CD4-positive, alpha-beta T cell (primary cell): ENCODE measurements around the gene RIC3. TPM values are rescaled to one million over a fixed set of nuclear protein-coding genes. Genes with fewer than 3 reads are reported as not detected.

Experiments used
- ATAC-seq: fragments of 200-7000 bp; cut with Tn5 transposase; one replicate; pipeline ENCODE4 v1.10.0; 2022; ENCODE audit warnings: mild to moderate bottlenecking; ENCODE audit not compliant: poor library complexity
- CTCF ChIA-PET: fragments of 350-600 bp; sonication (Branson Sonifier 250); formaldehyde crosslinking; loops from one replicate; lab custom pipeline; 2021; ENCODE audit warnings: antibody characterized with exemption, inconsistent platforms; lab: Charles Lee
- POLR2A ChIA-PET: fragments of 350-600 bp; sonication (Branson Sonifier 250); formaldehyde crosslinking; loops from one replicate; lab custom pipeline; 2021; ENCODE audit warnings: antibody characterized with exemption, inconsistent platforms; lab: Charles Lee
- DNase-seq, 14 experiments: peaks; one replicate each; pipeline ENCODE4 v3.0.0-alpha.2; 2013 to 2020; ENCODE audit warnings: mixed read lengths in 2 of 14
- H3K27ac ChIP-seq, 2 donors: one replicate each; pipeline versions ENCODE4 v1.5.1 to v1.7.0; 2013; ENCODE audit warnings: low read length in 2 of 2, low read depth in 1 of 2, mild to moderate bottlenecking in 1 of 2
- H3K27me3 ChIP-seq, 2 experiments: 1 replicate in 1 of 2; 2 replicates in 1 of 2; pipeline versions ENCODE4 v1.6.1 to v1.7.0; 2013; ENCODE audit warnings: low read length in 2 of 2, control low read depth in 1 of 2, mild to moderate bottlenecking in 1 of 2, moderate library complexity in 1 of 2; ENCODE audit not compliant: insufficient read depth in 2 of 2, control insufficient read depth in 1 of 2
- H3K36me3 ChIP-seq: one replicate; pipeline ENCODE4 v1.6.1; 2013; ENCODE audit warnings: low read length, control low read depth; ENCODE audit not compliant: insufficient read depth
- H3K4me1 ChIP-seq: one replicate; pipeline ENCODE4 v1.6.1; 2013; ENCODE audit warnings: low read length, control low read depth; ENCODE audit not compliant: insufficient read depth
- H3K4me3 ChIP-seq: one replicate; pipeline ENCODE4 v1.5.1; 2013; ENCODE audit warnings: mild to moderate bottlenecking, low read length, moderate library complexity
- H3K9me3 ChIP-seq, 2 experiments: 1 replicate in 1 of 2; 2 replicates in 1 of 2; pipeline versions ENCODE4 v1.6.1 to v1.7.0; 2013; ENCODE audit warnings: low read length in 2 of 2, mild to moderate bottlenecking in 2 of 2, control low read depth in 1 of 2, moderate library complexity in 1 of 2; ENCODE audit not compliant: control insufficient read depth in 1 of 2, insufficient read depth in 1 of 2
- H3K27ac Mint-ChIP-seq: one replicate; pipeline ENCODE4 v1.8.0; 2020; ENCODE audit warnings: mixed read lengths
- H3K27me3 Mint-ChIP-seq: one replicate; pipeline ENCODE4 v1.8.0; 2021; ENCODE audit warnings: mixed read lengths
- H3K36me3 Mint-ChIP-seq: one replicate; pipeline ENCODE4 v1.8.0; 2021; ENCODE audit warnings: low read depth, mixed read lengths
- H3K4me1 Mint-ChIP-seq: one replicate; pipeline ENCODE4 v1.8.0; 2021; ENCODE audit warnings: low read depth, mixed read lengths
- H3K4me3 Mint-ChIP-seq: one replicate; pipeline ENCODE4 v1.8.0; 2020; ENCODE audit warnings: mild to moderate bottlenecking, mixed read lengths
- H3K9me3 Mint-ChIP-seq: one replicate; pipeline ENCODE4 v1.8.0; 2020; ENCODE audit warnings: mixed read lengths
- intact Hi-C, 2 experiments: fragments of 100-400 bp; cut with DNase I in 1 of 2; cut with micrococcal nuclease in 1 of 2; formaldehyde crosslinking; loops; one replicate each; pipeline versions ENCODE4 v1.15.1 to v1.9.0; 2023 to 2025; cut with DNase I, micrococcal nuclease
- total RNA-seq, 174 experiments: library from RNA in 2 of 174; stranded (reverse) in 2 of 174; gene quantifications; one replicate each; pipeline ENCODE4 v1.2.3 and lab custom pipeline; 2021 to 2026
- TF ChIP-seq, protein P1 (sequence below): fragments of 200-600 bp; IDR thresholded peaks from one replicate; pipeline ENCODE4 v1.8.0; 2022; ENCODE audit warnings: antibody characterized with exemption, mild to moderate bottlenecking

RIC3 gene
- total RNA-seq, 2 experiments from 2014 or later, result 55.3 to 57.6 TPM

DNA sequence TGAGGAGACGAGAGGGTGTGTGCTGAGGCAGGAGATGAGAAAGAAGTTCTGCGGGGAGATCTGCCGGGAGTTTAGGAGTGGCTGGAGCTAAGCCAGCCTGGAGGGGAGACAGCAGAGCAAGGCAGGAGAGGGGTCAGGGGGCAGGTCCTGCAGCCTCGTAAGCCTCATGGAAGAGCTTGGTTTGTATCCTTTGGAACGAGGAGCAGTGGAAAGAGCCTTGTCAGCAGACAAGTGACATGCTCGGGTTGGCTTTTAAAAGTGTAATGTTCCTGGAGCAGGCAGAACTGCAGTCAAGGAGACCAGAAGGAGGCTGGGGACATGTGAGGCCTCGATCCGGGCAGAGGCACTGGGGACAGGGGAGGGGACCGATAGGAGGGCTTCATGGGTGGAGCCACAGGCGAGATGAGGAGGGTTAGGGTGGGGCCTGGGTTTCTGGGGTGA, 109.2 kb downstream of the RIC3 start:
- no peaks in the 10 kb centered on the region for H3K4me1 ChIP-seq
- H3K27ac ChIP-seq, result no peak overlapping the region
- ATAC-seq (no peak), DNase-seq (no peak)
- Mint-ChIP-seq H3K9me3 (no peaks in the 10 kb centered on the region), H3K4me1 (no peaks in the 10 kb centered on the region), H3K36me3 (no peaks in the 10 kb centered on the region), H3K27me3 (no peaks in the 10 kb centered on the region), H3K27ac (no peak overlapping the region), H3K4me3 (no peak overlapping the region)
- intact Hi-C loops, result no loop called here
- H3K4me3 ChIP-seq, result no peak overlapping the region
- TF ChIP-seq, protein P1, sequence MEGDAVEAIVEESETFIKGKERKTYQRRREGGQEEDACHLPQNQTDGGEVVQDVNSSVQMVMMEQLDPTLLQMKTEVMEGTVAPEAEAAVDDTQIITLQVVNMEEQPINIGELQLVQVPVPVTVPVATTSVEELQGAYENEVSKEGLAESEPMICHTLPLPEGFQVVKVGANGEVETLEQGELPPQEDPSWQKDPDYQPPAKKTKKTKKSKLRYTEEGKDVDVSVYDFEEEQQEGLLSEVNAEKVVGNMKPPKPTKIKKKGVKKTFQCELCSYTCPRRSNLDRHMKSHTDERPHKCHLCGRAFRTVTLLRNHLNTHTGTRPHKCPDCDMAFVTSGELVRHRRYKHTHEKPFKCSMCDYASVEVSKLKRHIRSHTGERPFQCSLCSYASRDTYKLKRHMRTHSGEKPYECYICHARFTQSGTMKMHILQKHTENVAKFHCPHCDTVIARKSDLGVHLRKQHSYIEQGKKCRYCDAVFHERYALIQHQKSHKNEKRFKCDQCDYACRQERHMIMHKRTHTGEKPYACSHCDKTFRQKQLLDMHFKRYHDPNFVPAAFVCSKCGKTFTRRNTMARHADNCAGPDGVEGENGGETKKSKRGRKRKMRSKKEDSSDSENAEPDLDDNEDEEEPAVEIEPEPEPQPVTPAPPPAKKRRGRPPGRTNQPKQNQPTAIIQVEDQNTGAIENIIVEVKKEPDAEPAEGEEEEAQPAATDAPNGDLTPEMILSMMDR, result no peak
- H3K9me3 ChIP-seq, result no peaks in the 10 kb centered on the region
- CTCF ChIA-PET, result no interaction called here
- POLR2A ChIA-PET, result no interaction called here
- no peaks in the 10 kb centered on the region for H3K27me3 ChIP-seq
- H3K36me3 ChIP-seq, result no peaks in the 10 kb centered on the region

DNA sequence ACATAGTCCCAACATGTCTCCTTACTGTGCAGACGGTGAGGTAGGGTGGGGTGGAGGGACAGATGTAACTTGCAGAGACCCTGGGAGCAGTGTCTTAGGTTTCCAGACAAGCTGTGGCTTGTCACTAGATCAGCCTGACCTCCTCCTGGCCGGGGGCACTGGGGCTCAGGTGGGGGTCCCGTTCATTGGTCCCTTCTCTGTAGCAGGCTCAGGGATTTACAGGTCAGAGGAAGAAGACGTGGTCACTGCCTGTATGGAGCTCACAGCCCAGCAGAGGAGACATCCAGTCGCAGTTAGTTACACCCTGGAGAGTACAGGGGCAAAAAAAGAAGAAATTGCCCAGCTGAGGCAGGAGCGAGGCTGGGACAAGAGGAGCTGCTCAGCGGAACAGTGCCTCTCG, 109.8 kb downstream of the RIC3 start:
- no peak for DNase-seq
- H3K4me1 Mint-ChIP-seq, result no peaks in the 10 kb centered on the region
- Histone ChIP-seq H3K9me3 (no peaks in the 10 kb centered on the region), H3K4me1 (no peaks in the 10 kb centered on the region), H3K27me3 (no peaks in the 10 kb centered on the region), H3K27ac (no peak overlapping the region), H3K36me3 (no peaks in the 10 kb centered on the region), H3K4me3 (no peak overlapping the region)
- no peaks in the 10 kb centered on the region for H3K9me3 Mint-ChIP-seq
- H3K27ac Mint-ChIP-seq, result no peak overlapping the region
- TF ChIP-seq, protein P1, result no peak
- intact Hi-C loops, result no loop called here
- H3K27me3 Mint-ChIP-seq, result no peaks in the 10 kb centered on the region
- H3K4me3 Mint-ChIP-seq, result no peak overlapping the region
- H3K36me3 Mint-ChIP-seq, result no peaks in the 10 kb centered on the region
- ChIA-PET CTCF (no interaction called here), POLR2A (interaction anchor here (0.6 kb wide), 1 partner anchor 176 kb away, joined by 3 read pairs; no protein-coding TSS in a partner anchor)
- no peak for ATAC-seq

DNA sequence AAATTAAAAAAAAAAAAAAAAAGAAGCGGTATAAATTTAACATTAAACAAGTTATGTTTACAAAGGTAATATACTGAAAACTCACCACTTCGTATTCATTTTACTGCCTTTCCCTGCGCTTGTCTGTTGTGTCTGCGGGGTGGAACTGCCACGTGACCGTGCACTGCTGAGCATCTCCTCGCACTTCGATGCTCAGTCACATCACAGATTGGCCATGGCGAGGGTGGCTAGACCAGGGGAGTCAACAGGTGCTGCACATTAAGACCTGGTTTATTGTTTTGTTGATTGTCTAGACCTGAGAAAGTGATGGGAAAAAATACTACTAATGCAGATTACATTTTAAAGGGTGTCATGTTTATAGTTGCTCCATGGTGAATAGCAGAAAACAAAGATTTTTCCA, 110.6 kb downstream of the RIC3 start:
- H3K4me1 Mint-ChIP-seq, result no peaks in the 10 kb centered on the region
- H3K27me3 Mint-ChIP-seq, result no peaks in the 10 kb centered on the region
- H3K4me1 ChIP-seq, result no peaks in the 10 kb centered on the region
- ChIA-PET POLR2A (no interaction called here), CTCF (no interaction called here)
- no peaks in the 10 kb centered on the region for H3K9me3 Mint-ChIP-seq
- no peak for DNase-seq
- ATAC-seq, result no peak
- H3K4me3 Mint-ChIP-seq, result no peak overlapping the region
- no peaks in the 10 kb centered on the region for H3K36me3 ChIP-seq
- no peaks in the 10 kb centered on the region for H3K27me3 ChIP-seq
- no peak overlapping the region for H3K27ac ChIP-seq
- no peak overlapping the region for H3K4me3 ChIP-seq
- H3K36me3 Mint-ChIP-seq, result no peaks in the 10 kb centered on the region
- no peaks in the 10 kb centered on the region for H3K9me3 ChIP-seq
- TF ChIP-seq, protein P1, result no peak
- intact Hi-C loops, result no loop called here
- H3K27ac Mint-ChIP-seq, result no peak overlapping the region
